PC-9 (cell line): ENCODE data around the gene GLRA3. TPM values are rescaled to one million over a fixed set of nuclear protein-coding genes. Genes with fewer than 3 reads are reported as not detected.
A peak's percentile ranks its signal among the peaks of the same experiment; 100 is the strongest.

Source experiments
- BruUV-seq: library from RNA; stranded (reverse); fragments of 400-500 nt; replicated peaks from 2 replicates; lab custom pipeline; 2021; lab: Mats Ljungman, UMichigan
- CTCF ChIA-PET: fragments of 300-600 bp; sonication (Branson Sonifier 250); formaldehyde crosslinking; loops from one replicate; lab custom pipeline; 2022; ENCODE audit warnings: antibody characterized with exemption; lab: Charles Lee
- POLR2A ChIA-PET: fragments of 300-600 bp; sonication (Branson Sonifier 250); formaldehyde crosslinking; loops from one replicate; lab custom pipeline; 2022; ENCODE audit warnings: antibody characterized with exemption; ENCODE audit not compliant: unreplicated experiment; lab: Charles Lee
- DNase-seq, 2 experiments: peaks; one replicate each; pipeline versions ENCODE4 v3.0.0 to v3.0.0-alpha.2; 2015 to 2022; ENCODE audit warnings: mixed read lengths in 1 of 2
- H2AFZ ChIP-seq: fragments of 200-600 bp; sonication (generic); 2 replicates; pipeline ENCODE4 v1.8.1; 2017; ENCODE audit warnings: antibody characterized with exemption
- H3F3A ChIP-seq: fragments of 200-600 bp; sonication (generic); 2 replicates; pipeline ENCODE4 v1.8.1; 2017; ENCODE audit warnings: antibody characterized with exemption, mild to moderate bottlenecking, low read depth; ENCODE audit not compliant: insufficient read depth
- H3K27ac ChIP-seq: fragments of 200-600 bp; sonication (generic); 2 replicates; pipeline ENCODE4 v1.6.1; 2016; ENCODE audit warnings: mixed run types
- H3K27me3 ChIP-seq: fragments of 200-600 bp; sonication (generic); 2 replicates; pipeline ENCODE4 v1.6.1; 2016; ENCODE audit warnings: low read depth, mixed run types; ENCODE audit not compliant: insufficient read depth
- H3K36me3 ChIP-seq: fragments of 200-600 bp; sonication (generic); 2 replicates; pipeline ENCODE4 v1.6.1; 2016; ENCODE audit warnings: low read depth, mixed run types
- H3K4me1 ChIP-seq: fragments of 200-600 bp; sonication (generic); replicated peaks from 2 replicates; pipeline ENCODE4 v1.6.1; 2016; ENCODE audit warnings: mixed run types; ENCODE audit not compliant: insufficient read depth
- H3K4me2 ChIP-seq: fragments of 200-600 bp; sonication (generic); 2 replicates; pipeline ENCODE4 v1.6.1; 2017; ENCODE audit warnings: mixed run types
- H3K4me3 ChIP-seq: fragments of 200-600 bp; sonication (generic); 2 replicates; pipeline ENCODE4 v1.6.1; 2016; ENCODE audit warnings: mixed run types
- H3K79me2 ChIP-seq: fragments of 200-600 bp; sonication (generic); 2 replicates; pipeline ENCODE4 v1.6.1; 2017; ENCODE audit warnings: low read depth, mixed run types
- H3K9me2 ChIP-seq: fragments of 200-600 bp; sonication (generic); 2 replicates; pipeline ENCODE4 v1.8.1; 2017; ENCODE audit warnings: mild to moderate bottlenecking; ENCODE audit not compliant: insufficient read depth
- H3K9me3 ChIP-seq: fragments of 200-600 bp; sonication (generic); 2 replicates; pipeline ENCODE4 v1.8.1; 2016; ENCODE audit warnings: low read depth; ENCODE audit not compliant: insufficient read depth
- H4K20me1 ChIP-seq: fragments of 200-600 bp; sonication (generic); 2 replicates; pipeline ENCODE4 v1.8.1; 2017; ENCODE audit not compliant: insufficient read depth
- EZH2 ChIP-seq: fragments of 200-600 bp; sonication (generic); IDR thresholded peaks from 2 replicates; pipeline ENCODE4 v1.8.0; 2017; ENCODE audit warnings: antibody characterized with exemption, low read depth
- intact Hi-C: fragments of 100-400 bp; cut with micrococcal nuclease; formaldehyde crosslinking; loops from one replicate; pipeline ENCODE4 v1.10.0; 2022; ENCODE audit not compliant: unreplicated experiment
- total RNA-seq: library from RNA; stranded (reverse); gene quantifications from 2 replicates; pipeline ENCODE4 v1.2.3, GENCODE V29; 2021
- TF ChIP-seq, protein P1 (sequence below): fragments of 200-600 bp; sonication (generic); conservative IDR thresholded peaks from 2 replicates; pipeline ENCODE4 v1.6.1; 2017; ENCODE audit warnings: mixed run types, antibody characterized with exemption, mild to moderate bottlenecking, moderate library complexity

Gene GLRA3
- total RNA-seq, 1 experiment from 2014 or later: 0.39 TPM

GRCh38 chr4:174716986-174717770, 111.9 kb downstream of the GLRA3 start:
- H3K4me3 ChIP-seq: no peak overlapping the region
- no peaks in the 10 kb centered on the region for H3K9me2 ChIP-seq
- H3K27ac ChIP-seq: no peak overlapping the region
- no peak for DNase-seq
- ChIA-PET POLR2A (no interaction called here), CTCF (no interaction called here)
- H3K27me3 ChIP-seq: no peaks in the 10 kb centered on the region
- intact Hi-C loops: loop anchor here (10.0 kb wide), 1 partner anchor 72 kb away; no protein-coding TSS in a partner anchor
- H3K4me1 ChIP-seq: no peaks in the 10 kb centered on the region
- no TSS peak for BruUV-seq
- no peaks in the 10 kb centered on the region for H3F3A ChIP-seq
- H3K4me2 ChIP-seq: no peak overlapping the region
- H3K9me3 ChIP-seq: no peaks in the 10 kb centered on the region
- H2AFZ ChIP-seq: no peak overlapping the region
- no peaks in the 10 kb centered on the region for H3K79me2 ChIP-seq
- TF ChIP-seq EZH2: no peak
- TF ChIP-seq, protein P1, sequence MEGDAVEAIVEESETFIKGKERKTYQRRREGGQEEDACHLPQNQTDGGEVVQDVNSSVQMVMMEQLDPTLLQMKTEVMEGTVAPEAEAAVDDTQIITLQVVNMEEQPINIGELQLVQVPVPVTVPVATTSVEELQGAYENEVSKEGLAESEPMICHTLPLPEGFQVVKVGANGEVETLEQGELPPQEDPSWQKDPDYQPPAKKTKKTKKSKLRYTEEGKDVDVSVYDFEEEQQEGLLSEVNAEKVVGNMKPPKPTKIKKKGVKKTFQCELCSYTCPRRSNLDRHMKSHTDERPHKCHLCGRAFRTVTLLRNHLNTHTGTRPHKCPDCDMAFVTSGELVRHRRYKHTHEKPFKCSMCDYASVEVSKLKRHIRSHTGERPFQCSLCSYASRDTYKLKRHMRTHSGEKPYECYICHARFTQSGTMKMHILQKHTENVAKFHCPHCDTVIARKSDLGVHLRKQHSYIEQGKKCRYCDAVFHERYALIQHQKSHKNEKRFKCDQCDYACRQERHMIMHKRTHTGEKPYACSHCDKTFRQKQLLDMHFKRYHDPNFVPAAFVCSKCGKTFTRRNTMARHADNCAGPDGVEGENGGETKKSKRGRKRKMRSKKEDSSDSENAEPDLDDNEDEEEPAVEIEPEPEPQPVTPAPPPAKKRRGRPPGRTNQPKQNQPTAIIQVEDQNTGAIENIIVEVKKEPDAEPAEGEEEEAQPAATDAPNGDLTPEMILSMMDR: no peak
- H3K36me3 ChIP-seq: no peaks in the 10 kb centered on the region
- no peaks in the 10 kb centered on the region for H4K20me1 ChIP-seq

GRCh38 chr4:174714393-174715211, 114.4 kb downstream of the GLRA3 start:
- Histone ChIP-seq H3K36me3 (no peaks in the 10 kb centered on the region), H3K79me2 (no peaks in the 10 kb centered on the region), H3K4me1 (no peaks in the 10 kb centered on the region), H3F3A (no peaks in the 10 kb centered on the region), H4K20me1 (no peaks in the 10 kb centered on the region), H3K4me3 (no peak overlapping the region), H3K9me3 (no peaks in the 10 kb centered on the region), H3K9me2 (no peaks in the 10 kb centered on the region), H3K27me3 (no peaks in the 10 kb centered on the region), H2AFZ (no peak overlapping the region), H3K27ac (no peak overlapping the region), H3K4me2 (no peak overlapping the region)
- TF ChIP-seq, protein P1: peak; percentile 73
- TF ChIP-seq EZH2: no peak
- CTCF ChIA-PET: no interaction called here
- intact Hi-C loops: loop anchor here (2.0 to 10.0 kb wide), 3 partner anchors 70 to 350 kb away; partner anchors contain the start of gene HPGD
- POLR2A ChIA-PET: no interaction called here
- peak; percentile 26 to 34 for DNase-seq
- BruUV-seq: no TSS peak

DNA sequence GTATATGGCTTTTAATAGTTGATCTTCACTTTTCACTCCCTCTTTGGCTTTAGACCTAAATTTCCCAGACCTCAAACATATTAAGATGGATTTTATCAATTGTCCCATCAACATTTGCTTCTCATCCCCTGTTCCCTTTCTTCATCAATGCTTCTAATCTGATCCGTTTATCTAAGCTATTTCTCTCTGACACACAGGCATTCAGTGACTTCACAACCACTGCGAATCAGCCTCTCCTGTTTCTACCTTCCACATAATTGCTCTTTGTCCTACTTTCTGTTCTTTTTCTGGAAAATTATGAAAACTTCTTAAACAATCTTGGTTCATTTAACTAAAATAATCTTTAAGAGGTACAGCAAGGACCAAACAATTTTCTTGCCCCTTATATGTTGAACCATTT, 115.2 kb downstream of the GLRA3 start:
- no peak overlapping the region for H3K4me2 ChIP-seq
- no peak overlapping the region for H3K27ac ChIP-seq

More for the DNA sequence above, 115.2 kb downstream of the GLRA3 start:
- TF ChIP-seq, protein P1: no peak
- TF ChIP-seq EZH2: no peak
- Histone ChIP-seq H3K27me3 (no peaks in the 10 kb centered on the region), H3K9me3 (no peaks in the 10 kb centered on the region), H3K9me2 (no peaks in the 10 kb centered on the region), H3K4me1 (no peaks in the 10 kb centered on the region), H3K36me3 (no peaks in the 10 kb centered on the region), H2AFZ (no peak overlapping the region), H3K4me3 (no peak overlapping the region), H3K79me2 (no peaks in the 10 kb centered on the region), H3F3A (no peaks in the 10 kb centered on the region), H4K20me1 (no peaks in the 10 kb centered on the region)
- POLR2A ChIA-PET: no interaction called here
- no TSS peak for BruUV-seq
- DNase-seq: no peak
- CTCF ChIA-PET: no interaction called here
- intact Hi-C loops: loop anchor here (2.0 to 10.0 kb wide), 3 partner anchors 69 to 349 kb away; partner anchors contain the start of gene HPGD
